H1 (cell line): Measurements from ENCODE around the gene ZNF100. TPM values are rescaled to one million over a fixed set of nuclear protein-coding genes. Genes with fewer than 3 reads are reported as not detected.
"Not testable (repeated sequence)": the region's sequence is repeated elsewhere in the genome, so short reads cannot be mapped to it uniquely, and the experiment has no call there.

ENCODE experiments used
- CTCF ChIA-PET: fragments of 300-600 bp; sonication (Branson Sonifier 250); formaldehyde crosslinking; loops from one replicate; lab custom pipeline; 2021; ENCODE audit not compliant: partially characterized antibody; lab: Charles Lee
- POLR2A ChIA-PET: fragments of 300-600 bp; sonication (Branson Sonifier 250); formaldehyde crosslinking; loops from one replicate; lab custom pipeline; 2021; ENCODE audit warnings: inconsistent platforms; ENCODE audit not compliant: partially characterized antibody; lab: Charles Lee
- DNase-seq, 2 experiments: peaks; one replicate each; pipeline versions ENCODE4 v3.0.0 to v3.0.0-alpha.2; 2010 to 2022; ENCODE audit warnings: low spot score in 2 of 2, low read depth in 1 of 2, mixed read lengths in 1 of 2
- FAIRE-seq: peaks from 2 replicates; lab custom pipeline; 2011; peaks lifted over from hg19 to GRCh38; lab: Jason Lieb, UNC
- H2AFZ ChIP-seq: 2 replicates; pipeline ENCODE4 v1.8.1; 2012; ENCODE audit warnings: low read length, inconsistent platforms
- H2AK5ac ChIP-seq: 2 replicates; pipeline ENCODE4 v1.6.1; 2013; ENCODE audit warnings: low read depth, low read length
- H2BK120ac ChIP-seq: replicated peaks from 2 replicates; pipeline ENCODE3; 2013; ENCODE audit warnings: low read depth, low read length, inconsistent platforms
- H2BK12ac ChIP-seq: 2 replicates; pipeline ENCODE4 v1.6.1; 2013; ENCODE audit warnings: low read depth, low read length
- H2BK15ac ChIP-seq: 2 replicates; pipeline ENCODE4 v1.6.1; 2013; ENCODE audit warnings: low read length
- H2BK20ac ChIP-seq: 2 replicates; pipeline ENCODE4 v1.6.1; 2013; ENCODE audit warnings: low read length
- H2BK5ac ChIP-seq: 2 replicates; pipeline ENCODE4 v1.6.1; 2013; ENCODE audit warnings: low read depth, low read length
- H3K14ac ChIP-seq: 2 replicates; pipeline ENCODE4 v1.6.1; 2013; ENCODE audit warnings: inconsistent platforms; ENCODE audit not compliant: insufficient read length
- H3K18ac ChIP-seq: 2 replicates; pipeline ENCODE4 v1.6.1; 2013; ENCODE audit warnings: low read length; ENCODE audit errors: extremely low read depth
- H3K23ac ChIP-seq: 2 replicates; pipeline ENCODE4 v1.6.1; 2013; ENCODE audit warnings: inconsistent platforms; ENCODE audit not compliant: insufficient read length
- H3K23me2 ChIP-seq: 2 replicates; pipeline ENCODE4 v1.6.1; 2013; ENCODE audit warnings: low read depth, low read length
- H3K27ac ChIP-seq: 2 replicates; pipeline ENCODE4 v1.6.1; 2011; ENCODE audit warnings: low read depth, low read length, inconsistent platforms
- H3K27me3 ChIP-seq, 4 experiments: replicated peaks in 1 of 4; 1 replicate in 1 of 4; 2 replicates in 3 of 4; pipeline versions ENCODE4 v1.6.1 to v1.8.1; 2011 to 2013; ENCODE audit warnings: low read length in 3 of 4, mild to moderate bottlenecking in 3 of 4, inconsistent platforms in 2 of 4, mixed read lengths in 2 of 4, moderate library complexity in 1 of 4; ENCODE audit not compliant: control insufficient read depth in 3 of 4, insufficient read depth in 3 of 4; ENCODE audit errors: extremely low read depth in 1 of 4
- H3K36me3 ChIP-seq, 4 experiments: 2 replicates each; pipeline versions ENCODE4 v1.6.1 to v1.8.1; 2011 to 2013; ENCODE audit warnings: mild to moderate bottlenecking in 4 of 4, low read length in 3 of 4, moderate library complexity in 2 of 4, control low read depth in 1 of 4, inconsistent platforms in 1 of 4; ENCODE audit not compliant: insufficient read depth in 4 of 4, control insufficient read depth in 2 of 4
- H3K4ac ChIP-seq: replicated peaks from 2 replicates; pipeline ENCODE3; 2013; ENCODE audit warnings: low read length, low read depth, mixed read lengths, inconsistent platforms; ENCODE audit not compliant: insufficient read length
- H3K4me1 ChIP-seq, 4 experiments: replicated peaks in 1 of 4; 1 replicate in 1 of 4; 2 replicates in 3 of 4; pipeline versions ENCODE4 v1.6.1 to v1.8.1; 2011 to 2013; ENCODE audit warnings: low read length in 3 of 4, inconsistent platforms in 2 of 4, mixed read lengths in 1 of 4; ENCODE audit not compliant: insufficient read depth in 4 of 4, control insufficient read depth in 3 of 4
- H3K4me2 ChIP-seq, 2 experiments: 2 replicates each; pipeline versions ENCODE4 v1.6.1 to v1.8.1; 2011 to 2013; ENCODE audit warnings: low read depth in 2 of 2, low read length in 2 of 2, control low read depth in 1 of 2, inconsistent platforms in 1 of 2, mild to moderate bottlenecking in 1 of 2; ENCODE audit not compliant: insufficient read depth in 1 of 2
- H3K4me3 ChIP-seq, 4 experiments: fragments of 200-600, 300-600 bp in 1 of 4; sonication (generic), shearing (Covaris generic), sonication (Bioruptor Twin) in 1 of 4; 2 replicates each; pipeline versions ENCODE4 v1.5.1 to v1.8.1; 2011 to 2016; ENCODE audit warnings: low read length in 4 of 4, low read depth in 3 of 4, control low read depth in 2 of 4, inconsistent platforms in 2 of 4, mild to moderate bottlenecking in 2 of 4, mixed read lengths in 1 of 4, moderate library complexity in 1 of 4; ENCODE audit not compliant: insufficient read depth in 2 of 4; ENCODE audit errors: extremely low read depth in 1 of 4
- H3K56ac ChIP-seq: replicated peaks from 2 replicates; pipeline ENCODE3; 2013; ENCODE audit warnings: low read depth, mild to moderate bottlenecking, mixed read lengths, low read length, inconsistent platforms; ENCODE audit not compliant: insufficient read length
- H3K79me1 ChIP-seq: 2 replicates; pipeline ENCODE4 v1.6.1; 2013; ENCODE audit warnings: low read depth, low read length, control low read depth
- H3K79me2 ChIP-seq, 2 experiments: 2 replicates each; pipeline versions ENCODE4 v1.6.1 to v1.8.1; 2012 to 2013; ENCODE audit warnings: low read length in 2 of 2, mild to moderate bottlenecking in 2 of 2, inconsistent platforms in 1 of 2; ENCODE audit not compliant: insufficient read depth in 2 of 2, control insufficient read depth in 1 of 2
- H3K9ac ChIP-seq, 4 experiments: replicated peaks in 1 of 4; 1 replicate in 1 of 4; 2 replicates in 3 of 4; pipeline versions ENCODE4 v1.6.1 to v1.8.1; 2011 to 2013; ENCODE audit warnings: low read depth in 3 of 4, low read length in 3 of 4, control low read depth in 2 of 4, mild to moderate bottlenecking in 2 of 4, moderate library complexity in 2 of 4, inconsistent platforms in 1 of 4; ENCODE audit errors: extremely low read depth in 1 of 4
- H3K9me3 ChIP-seq, 2 experiments: 2 replicates each; pipeline versions ENCODE4 v1.6.1 to v1.8.1; 2012 to 2013; ENCODE audit warnings: mild to moderate bottlenecking in 2 of 2, moderate library complexity in 2 of 2, control low read depth in 1 of 2, inconsistent platforms in 1 of 2, low read depth in 1 of 2, low read length in 1 of 2, mixed read lengths in 1 of 2; ENCODE audit not compliant: insufficient read depth in 2 of 2
- H4K20me1 ChIP-seq, 2 experiments: replicated peaks in 1 of 2; 2 replicates each; pipeline versions ENCODE3 to v1.8.1; 2011 to 2013; ENCODE audit warnings: inconsistent platforms in 2 of 2, low read length in 2 of 2, mild to moderate bottlenecking in 1 of 2; ENCODE audit not compliant: insufficient read depth in 2 of 2, control insufficient read depth in 1 of 2
- H4K5ac ChIP-seq: 2 replicates; pipeline ENCODE4 v1.6.1; 2013; ENCODE audit warnings: low read length, low read depth, mixed read lengths, inconsistent platforms; ENCODE audit not compliant: insufficient read length
- H4K8ac ChIP-seq: 2 replicates; pipeline ENCODE4 v1.8.0; 2013; ENCODE audit warnings: mild to moderate bottlenecking, moderate library complexity, low read length, inconsistent platforms; ENCODE audit not compliant: insufficient read depth; ENCODE audit errors: extremely low read depth
- H4K91ac ChIP-seq: replicated peaks from 2 replicates; pipeline ENCODE3; 2013; ENCODE audit warnings: low read length, mixed read lengths, inconsistent platforms; ENCODE audit not compliant: insufficient read length
- NRF1 ChIP-seq: IDR thresholded peaks from 2 replicates; pipeline ENCODE4 v1.6.1; 2011; ENCODE audit warnings: mild to moderate bottlenecking, low read depth, low read length, improper control_type of control experiment
- RNF2 ChIP-seq: fragments of 200-900, 300-1000 bp; sonication (generic); IDR thresholded peaks from 2 replicates; pipeline ENCODE4 v1.7.1; 2016; ENCODE audit warnings: borderline replicate concordance, low read depth, mild to moderate bottlenecking, antibody characterized with exemption, low read length; ENCODE audit not compliant: poor library complexity, severe bottlenecking; ENCODE audit errors: missing control alignments
- SRF ChIP-seq: IDR thresholded peaks from 2 replicates; pipeline ENCODE4 v1.6.1; 2011; ENCODE audit warnings: mild to moderate bottlenecking, low read depth, low read length, moderate library complexity
- WGBS, 2 experiments: shearing (Covaris generic) in 1 of 2; methylation state at CpG; one replicate each; pipeline versions ENCODE4 v1.1.6 to v1.1.7; 2013 to 2015; ENCODE audit warnings: low lambda C conversion rate in 2 of 2, mixed read lengths in 2 of 2, inconsistent platforms in 1 of 2, low coverage in 1 of 2, missing lambda C conversion rate in 1 of 2; ENCODE audit not compliant: insufficient replicate concordance in 2 of 2, insufficient coverage in 1 of 2, insufficient read length in 1 of 2; ENCODE audit errors: extremely low coverage in 1 of 2, missing lambda C conversion rate in 1 of 2; 5-methylcytosine and 5-hydroxymethylcytosine counted together
- polyA plus RNA-seq, 7 experiments: library from polyadenylated mRNA; depleted of rRNA in 3 of 7; stranded (reverse) in 5 of 7; unstranded in 2 of 7; fragments of >200 nt in 5 of 7; fragments of 200-250 nt in 2 of 7; gene quantifications; 1 replicate in 5 of 7; 2 replicates in 1 of 7; 4 replicates in 1 of 7; pipeline versions ENCODE4 v1.2.1 to v1.2.3, GENCODE V29; 2011 to 2013; ENCODE audit warnings: missing spikeins in 2 of 7, mixed read lengths in 2 of 7
- total RNA-seq: library from RNA; stranded (reverse); fragmentation: NEBNext Ultra II Directional; extraction: Animal tissue kit (Norgen Biotek cat#: 25700); gene quantifications from 2 replicates; pipeline ENCODE4 v1.2.1, GENCODE V29; 2021

ZNF100 gene
- total and polyA plus RNA-seq, 2 of the 8 experiments (the other 6 are each of a cell fraction or from before 2014, with no cell fraction given) = 4.9 to 30.8 TPM

DNA sequence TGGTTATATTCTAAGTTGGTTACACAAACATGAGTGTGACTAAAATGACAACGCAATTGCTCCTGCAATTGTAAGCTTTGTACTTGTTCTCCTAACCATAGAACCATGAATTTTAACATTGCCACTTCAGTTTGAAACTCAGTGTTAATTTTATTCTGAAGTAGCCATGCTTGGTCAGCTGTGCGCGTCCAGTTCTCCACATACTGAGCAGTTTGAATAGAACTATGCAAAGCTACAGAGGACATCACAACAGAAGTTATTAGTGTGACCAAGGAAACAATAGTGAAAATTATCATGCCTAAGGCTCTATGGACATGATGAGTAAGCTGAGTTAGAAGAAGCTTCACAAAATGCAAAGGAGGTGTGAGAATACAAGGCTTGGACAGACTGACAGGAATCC lies 19.6 kb upstream of the ZNF100 start:
- Histone ChIP-seq H3K4me2 (no peak overlapping the region), H3K79me2 (no peaks in the 10 kb centered on the region)

DNA sequence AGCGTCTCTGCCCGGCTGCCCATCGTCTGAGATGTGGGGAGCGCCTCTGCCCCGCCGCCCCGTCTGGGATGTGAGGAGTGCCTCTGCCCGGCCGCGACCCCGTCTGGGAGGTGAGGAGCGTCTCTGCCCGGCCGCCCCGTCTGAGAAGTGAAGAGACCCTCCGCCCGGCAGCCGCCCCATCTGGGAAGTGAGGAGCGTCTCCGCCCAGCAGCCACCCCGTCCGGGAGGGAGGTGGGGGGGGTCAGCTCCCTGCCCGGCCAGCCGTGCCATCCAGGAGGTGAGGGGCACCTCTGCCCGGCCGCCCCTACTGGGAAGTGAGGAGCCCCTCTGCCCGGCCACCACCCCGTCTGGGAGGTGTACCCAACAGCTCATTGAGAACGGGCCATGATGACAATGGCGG lies 8.4 kb upstream of the ZNF100 start:
- H3K9ac ChIP-seq, H4K5ac ChIP-seq, H3K23ac ChIP-seq, DNase-seq, H2AK5ac ChIP-seq, H3K18ac ChIP-seq, H3K4me3 ChIP-seq, H4K20me1 ChIP-seq, H2BK15ac ChIP-seq, H3K23me2 ChIP-seq, H2BK5ac ChIP-seq, H3K4me1 ChIP-seq, H4K91ac ChIP-seq, H3K79me1 ChIP-seq, H3K56ac ChIP-seq, H4K8ac ChIP-seq, H2AFZ ChIP-seq, POLR2A ChIA-PET, H2BK120ac ChIP-seq, H3K27me3 ChIP-seq, H2BK20ac ChIP-seq, H3K36me3 ChIP-seq, H2BK12ac ChIP-seq, H3K4me2 ChIP-seq, FAIRE-seq, H3K27ac ChIP-seq, H3K79me2 ChIP-seq, CTCF ChIA-PET, H3K4ac ChIP-seq, H3K14ac ChIP-seq: not testable (repeated sequence)
- peaks cover 0 to 13% of the 10 kb centered on the region in 2 experiments; a peak in 3 of 4 replicates for H3K9me3 ChIP-seq
- 100% methylated on average over 2 of the region's 30 CpGs; no CpG with 5 or more reads in 1 of the 2 experiments for WGBS, 2 experiments

More for the DNA sequence above, 19.6 kb upstream of the ZNF100 start:
- CTCF ChIA-PET = no interaction called here
- no peak overlapping the region for H2AK5ac ChIP-seq
- no peaks in the 10 kb centered on the region for H4K20me1 ChIP-seq
- H2BK15ac ChIP-seq = no peak overlapping the region
- no peaks in the 10 kb centered on the region for H3K27me3 ChIP-seq
- no peaks in the 10 kb centered on the region for H3K36me3 ChIP-seq
- no peaks in the 10 kb centered on the region for H3K4me1 ChIP-seq
- H4K91ac ChIP-seq = no peak overlapping the region
- H3K14ac ChIP-seq = no peak overlapping the region
- no peak overlapping the region for H2BK120ac ChIP-seq
- no peak overlapping the region for H2BK5ac ChIP-seq
- H2AFZ ChIP-seq = no peak overlapping the region
- H3K18ac ChIP-seq = no peak overlapping the region
- no peak overlapping the region for H3K4me3 ChIP-seq
- no peak overlapping the region for H2BK20ac ChIP-seq
- H3K23me2 ChIP-seq = no peaks in the 10 kb centered on the region
- no peak overlapping the region for H3K27ac ChIP-seq
- H3K56ac ChIP-seq = no peak overlapping the region
- DNase-seq (no peak), FAIRE-seq (no peak)
- WGBS, 2 experiments = 92% methylated on average over 3 of the region's 3 CpGs; no CpG with 5 or more reads in 1 of the 2 experiments
- H4K5ac ChIP-seq = no peak overlapping the region
- peaks cover 7 to 8% of the 10 kb centered on the region in 2 experiments; a peak in 2 of 4 replicates for H3K9me3 ChIP-seq
- H3K79me1 ChIP-seq = no peaks in the 10 kb centered on the region
- no peak for TF ChIP-seq SRF
- TF ChIP-seq NRF1 = no peak
- no peak for TF ChIP-seq RNF2
- no peak overlapping the region for H2BK12ac ChIP-seq
- no peak overlapping the region for H4K8ac ChIP-seq
- no peak overlapping the region for H3K4ac ChIP-seq
- POLR2A ChIA-PET = interaction anchor here (1.1 kb wide), 1 partner anchor 38 kb away, joined by 3 read pairs; no protein-coding TSS in a partner anchor
- no peak overlapping the region for H3K23ac ChIP-seq
- no peak overlapping the region for H3K9ac ChIP-seq
